ENCODE results near the gene USP8.
"Not testable (repeated sequence)": the region's sequence is repeated elsewhere in the genome, so short reads cannot be mapped to it uniquely, and the experiment has no call there.

Gene USP8

DNA sequence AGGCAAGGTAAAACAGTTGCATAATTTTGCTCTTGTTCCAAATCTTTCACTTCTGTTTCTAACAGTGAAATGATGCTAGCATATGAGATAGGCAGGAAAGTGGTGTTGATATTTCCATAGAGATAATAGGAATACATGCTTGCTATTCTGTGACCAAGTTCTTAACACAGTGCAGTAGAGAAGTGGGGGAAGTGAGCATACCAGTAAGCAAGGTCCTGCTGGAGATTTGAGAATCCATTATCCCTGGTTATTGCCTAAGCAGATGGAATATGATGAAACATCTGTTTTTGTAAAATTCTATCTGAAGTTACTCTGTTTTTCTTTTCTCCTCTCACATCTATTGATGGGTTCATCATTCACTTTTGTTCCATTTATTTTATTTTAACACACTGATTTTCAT is 28.7 kb downstream of the USP8 start:
- no peak for DNase-seq

GRCh38 chr15:50458348-50459112 is 34.3 kb downstream of the USP8 start:
- DNase-seq = no peak

DNA sequence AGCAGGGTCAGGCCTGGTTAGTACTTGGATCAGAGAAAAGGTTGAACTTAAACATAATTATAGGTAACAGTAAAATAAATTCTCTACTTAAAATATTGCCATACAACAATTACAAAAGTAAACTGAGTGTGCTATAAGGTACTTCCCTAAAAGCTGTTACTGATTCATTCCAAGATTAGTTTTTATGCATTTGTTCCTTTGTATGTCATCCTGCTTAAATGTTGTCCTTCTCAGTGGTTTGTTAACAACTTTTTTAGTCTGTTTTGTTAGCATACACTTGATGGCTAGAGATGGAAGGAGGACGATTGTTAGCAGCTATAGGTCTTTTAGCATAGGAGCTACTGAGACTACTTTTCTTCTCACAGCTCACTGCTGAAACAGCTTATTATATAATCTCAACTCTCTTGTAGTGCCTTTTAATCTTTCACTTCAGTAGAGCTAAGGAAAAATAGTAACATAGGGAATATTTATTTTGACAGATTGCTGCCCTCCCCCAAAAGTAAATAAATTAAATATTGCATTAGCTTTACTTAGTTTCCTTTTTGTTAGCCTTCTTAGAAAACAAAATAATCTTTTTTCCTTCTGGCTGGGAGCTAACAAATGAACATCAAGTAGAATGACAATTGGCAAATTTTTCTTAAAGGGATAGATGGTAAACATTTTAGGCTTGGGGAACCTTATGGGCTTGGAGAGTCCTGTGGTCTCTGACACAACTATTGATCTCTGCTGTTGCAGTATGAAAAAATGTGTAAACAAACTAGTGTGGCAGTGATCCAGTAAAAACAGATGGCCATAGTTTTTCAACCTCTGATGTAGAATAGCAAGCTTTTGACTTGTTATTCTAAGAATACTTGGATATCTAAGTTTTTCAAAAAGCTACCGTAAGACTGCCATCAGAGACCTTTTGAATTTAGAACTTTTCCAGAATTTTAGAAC is 39.5 kb downstream of the USP8 start:
- no peak for DNase-seq

DNA sequence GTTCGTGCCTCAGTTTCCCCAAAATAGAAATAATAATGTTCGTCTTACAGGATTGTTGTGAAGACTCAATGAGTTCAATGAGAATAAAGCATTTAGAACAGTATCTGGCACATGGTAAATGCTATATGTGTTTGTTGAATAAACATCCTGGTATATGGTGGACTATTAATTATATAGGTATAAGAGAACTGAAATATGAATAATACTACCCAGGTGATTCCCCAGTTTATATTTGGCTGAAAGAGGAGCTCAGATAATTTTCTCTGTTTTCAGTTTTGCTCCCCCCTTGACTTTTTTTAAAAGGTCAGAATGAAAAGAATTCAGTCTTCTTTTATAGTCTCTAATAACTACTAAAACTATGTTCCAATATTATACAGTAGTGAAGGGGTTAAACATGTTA is 46.9 kb downstream of the USP8 start:
- no peak for DNase-seq

- DNase-seq = no peak
These were observed 51.9 kb downstream of the USP8 start for GRCh38 chr15:50476143-50476542.

DNA sequence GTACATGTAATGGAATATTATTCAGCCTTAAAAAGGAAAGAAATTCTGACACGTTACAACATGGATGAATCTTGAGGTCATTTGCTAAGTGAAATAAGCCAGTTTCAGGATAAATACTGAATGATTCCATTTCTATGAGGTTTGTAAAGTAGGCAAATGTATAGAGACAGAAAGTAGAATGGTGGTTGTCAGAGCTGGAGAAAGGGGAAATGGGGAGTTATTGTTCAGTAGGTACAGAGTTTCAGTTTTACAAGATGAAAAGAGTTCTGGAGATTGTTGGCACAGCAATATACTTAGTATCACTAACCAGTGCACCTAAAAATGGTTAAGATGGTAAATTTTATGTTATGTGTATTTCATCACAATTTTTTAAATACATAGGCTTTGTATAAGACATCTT is 60.6 kb downstream of the USP8 start:
- no peak for DNase-seq

DNA sequence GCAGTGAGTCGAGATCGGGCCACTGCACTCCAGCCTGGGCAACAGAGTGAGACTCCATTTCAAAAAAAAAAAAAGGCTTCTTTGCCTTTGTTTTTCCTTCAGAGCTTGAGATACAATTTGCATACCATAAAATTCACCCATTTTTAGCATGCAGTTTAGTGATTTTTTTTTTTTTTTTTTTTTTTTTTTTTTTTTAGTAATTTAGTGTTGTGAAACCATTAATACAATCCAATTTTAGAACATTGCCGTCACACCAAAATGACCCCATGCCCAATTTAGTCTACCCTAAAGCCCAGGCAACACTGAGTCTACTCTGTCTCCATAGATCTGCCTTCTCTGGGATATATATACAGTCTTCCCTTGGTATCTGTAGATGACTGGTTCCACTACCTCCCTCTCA is 61.2 kb downstream of the USP8 start:
- DNase-seq = no peak

GRCh38 chr15:50487287-50487686 is 63.1 kb downstream of the USP8 start:
- no peak for DNase-seq

DNA sequence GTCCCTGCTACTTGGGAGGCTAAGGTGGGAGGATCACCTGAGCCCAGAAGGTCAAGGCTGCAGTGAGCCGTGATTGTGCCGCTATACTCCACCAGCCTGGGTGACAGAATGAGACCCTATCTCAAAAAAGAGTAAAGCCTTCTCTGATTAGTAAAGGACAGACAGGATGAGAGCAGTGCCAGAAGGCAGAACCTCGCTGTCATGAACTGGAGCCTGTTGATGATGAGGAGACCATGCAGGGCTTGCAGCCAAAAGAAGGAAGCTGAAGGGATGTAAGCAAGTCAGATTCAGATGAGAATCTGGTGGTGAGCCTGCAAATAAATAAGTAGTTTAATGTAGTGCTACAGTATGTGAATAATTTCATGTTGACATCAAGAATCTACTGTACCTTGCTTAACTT is 69.4 kb downstream of the USP8 start:
- DNase-seq = no peak

DNA sequence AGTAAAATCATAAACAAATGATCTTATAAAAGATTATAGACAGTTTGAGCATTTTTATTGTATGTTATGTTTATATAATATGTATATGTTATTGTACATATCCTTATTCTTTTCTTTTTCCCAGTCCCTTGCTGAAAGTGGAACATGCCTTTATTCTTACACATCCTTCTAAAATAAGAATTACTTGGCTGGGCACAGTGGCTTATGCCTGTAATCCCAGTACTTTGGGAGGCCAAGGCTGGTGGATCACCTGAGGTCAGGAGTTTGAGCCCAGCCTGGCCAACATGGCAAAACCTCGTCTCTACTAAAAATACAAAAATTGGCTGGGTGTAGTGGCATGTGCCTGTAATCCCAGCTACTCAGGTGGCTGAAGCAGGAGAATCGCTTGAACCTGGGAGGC is 70.3 kb downstream of the USP8 start:
- DNase-seq = not testable (repeated sequence)

DNA sequence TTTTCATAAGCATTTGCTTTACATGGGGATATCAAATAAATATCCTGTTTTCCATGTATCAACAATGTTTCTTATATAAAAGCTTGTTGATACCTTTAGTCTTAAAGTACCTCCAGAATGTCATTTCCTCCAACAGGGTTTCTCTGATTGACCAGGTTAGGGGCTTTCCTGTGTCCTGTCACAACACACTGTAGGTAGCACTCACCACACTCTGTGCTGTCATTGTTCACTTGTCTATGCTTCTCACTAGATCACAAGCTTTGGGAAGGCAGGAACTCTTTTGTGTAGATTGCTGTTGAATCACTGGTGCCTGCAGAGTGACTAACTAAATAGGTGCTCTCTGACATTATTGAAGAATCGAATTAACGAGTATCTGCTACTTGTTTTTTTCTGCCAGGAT is 72.5 kb downstream of the USP8 start:
- DNase-seq = no peak

DNA sequence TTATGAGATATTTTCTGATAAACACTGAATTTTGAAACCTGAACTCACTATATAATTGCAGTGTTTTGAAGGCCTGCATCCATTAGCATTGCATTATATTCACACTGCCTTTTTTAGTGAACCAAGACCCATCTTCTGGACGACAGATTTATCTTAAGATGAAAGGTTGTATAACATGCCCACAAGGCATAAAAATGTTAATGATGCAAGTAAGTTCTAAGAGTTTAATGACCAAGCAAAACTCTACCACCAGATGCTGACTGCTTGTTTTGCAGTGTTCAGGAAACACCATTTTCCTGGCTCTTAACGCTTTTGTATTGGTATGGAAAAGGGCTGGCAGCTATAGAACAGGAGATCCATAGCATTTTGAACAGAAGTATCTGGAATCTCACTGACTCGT is 76.1 kb downstream of the USP8 start:
- no peak for DNase-seq

GRCh38 chr15:50501815-50502214 is 77.6 kb downstream of the USP8 start:
- no peak for DNase-seq

- no peak for DNase-seq
These were observed 78.9 kb downstream of the USP8 start for GRCh38 chr15:50503144-50503543.

- DNase-seq = not testable (repeated sequence)
These were observed 81.5 kb downstream of the USP8 start for GRCh38 chr15:50505656-50506055.

- peak; percentile 58 for DNase-seq
These were observed 81.9 kb downstream of the USP8 start for GRCh38 chr15:50506121-50506520.

DNA sequence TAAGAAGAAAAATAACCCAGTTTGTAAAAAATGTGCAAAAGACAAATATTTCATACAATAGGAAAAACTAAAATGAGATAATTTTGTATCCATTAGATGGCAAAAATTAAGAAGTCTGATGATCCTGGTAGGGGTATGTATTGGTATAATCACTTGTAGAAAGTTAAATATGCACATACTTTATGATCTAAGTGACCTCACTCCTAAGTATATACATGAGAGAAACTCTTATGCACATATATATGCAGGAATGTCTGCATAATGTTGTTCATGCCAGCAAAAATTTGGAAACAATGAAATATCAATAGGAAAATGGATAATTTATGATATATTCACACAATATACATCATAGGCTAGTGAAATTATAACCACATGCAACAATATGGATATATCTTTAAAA is 88.8 kb downstream of the USP8 start:
- no peak for DNase-seq

- DNase-seq = no peak
These were observed 95.7 kb downstream of the USP8 start for GRCh38 chr15:50519740-50520425.

GRCh38 chr15:50523851-50524251 is 99.6 kb downstream of the USP8 start:
- no peak for DNase-seq

- no peak for DNase-seq
These were observed 107.0 kb downstream of the USP8 start for GRCh38 chr15:50531163-50531562.

DNA sequence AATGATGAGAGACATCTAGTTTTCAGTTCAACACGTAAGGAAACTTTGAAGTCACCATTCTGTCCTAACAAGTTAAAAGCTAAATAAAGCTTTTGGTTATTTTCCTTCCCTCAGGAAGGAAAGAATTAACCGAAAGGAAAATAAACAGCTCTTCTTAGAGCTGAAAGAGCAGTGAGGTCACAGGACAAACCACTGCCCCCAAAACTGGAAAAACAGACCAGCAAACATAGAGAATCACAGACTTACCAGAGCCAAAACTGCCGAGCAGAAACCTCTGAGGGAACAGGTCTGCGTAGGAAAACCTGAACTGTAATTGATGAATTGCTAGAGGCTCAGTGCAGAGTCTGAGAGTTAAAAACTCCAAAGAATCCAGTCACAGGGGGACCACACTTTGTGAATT is 107.6 kb downstream of the USP8 start:
- DNase-seq = no peak

DNA sequence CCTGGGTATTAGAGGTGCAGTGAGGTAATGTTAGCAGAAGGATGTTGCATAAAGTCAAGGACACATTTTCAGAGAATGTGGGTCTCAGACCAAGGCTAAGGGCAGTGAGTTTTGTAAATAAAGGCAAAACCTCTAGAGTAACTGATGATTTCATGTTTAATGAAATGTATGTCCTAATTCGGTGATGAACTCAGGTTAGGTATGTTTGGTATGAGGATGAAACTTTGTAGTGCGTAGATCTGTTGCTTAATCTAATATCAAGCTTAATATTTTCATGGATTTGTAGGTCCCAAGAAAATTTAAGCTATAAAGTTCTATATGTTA is 118.6 kb downstream of the USP8 start:
- DNase-seq = no peak

GRCh38 chr15:50543556-50543955 is 119.4 kb downstream of the USP8 start:
- DNase-seq = no peak

DNA sequence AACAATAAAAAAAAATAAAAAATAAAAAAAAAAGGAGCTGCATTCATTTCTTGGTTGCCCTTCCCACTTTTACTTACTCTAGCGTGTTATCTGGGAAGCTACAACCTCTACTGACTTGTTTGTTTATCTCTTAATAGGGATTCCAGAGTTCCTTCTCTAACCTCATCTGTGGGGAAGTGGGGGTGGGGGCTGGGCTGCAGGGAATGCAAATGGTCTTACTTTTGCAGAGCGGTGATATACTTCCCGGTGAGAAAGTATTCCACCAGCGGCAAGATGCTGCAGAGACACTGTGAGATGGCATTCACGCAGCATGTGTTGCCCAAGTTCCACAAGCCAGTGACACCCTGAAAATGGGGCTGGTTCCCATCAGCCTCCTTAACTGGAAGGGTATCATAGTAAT is 120.2 kb downstream of the USP8 start:
- DNase-seq = no peak

Data from islet precursor cell (in vitro differentiated cells).